Panc1 (cell line): ENCODE measurements around the gene CDK14. TPM values are rescaled to one million over a fixed set of nuclear protein-coding genes. Genes with fewer than 3 reads are reported as not detected.

ENCODE experiments used
- ATAC-seq: fragments of 200-7000 bp; cut with Tn5 transposase; 2 replicates; pipeline ENCODE4 v1.9.1; 2020; ENCODE audit warnings: mild to moderate bottlenecking, moderate library complexity
- BruUV-seq: library from RNA; stranded (reverse); fragments of 400-500 nt; replicated peaks from 2 replicates; lab custom pipeline; 2021; lab: Mats Ljungman, UMichigan
- CTCF ChIA-PET: fragments of 300-600 bp; sonication (Branson Sonifier 250); formaldehyde crosslinking; loops from one replicate; lab custom pipeline; 2022; ENCODE audit warnings: antibody characterized with exemption; lab: Charles Lee
- POLR2A ChIA-PET: fragments of 300-600 bp; sonication (Branson Sonifier 250); formaldehyde crosslinking; loops from one replicate; lab custom pipeline; 2022; ENCODE audit warnings: antibody characterized with exemption; lab: Charles Lee
- DNase-seq: peaks from one replicate; pipeline ENCODE4 v3.0.0-alpha.2; 2010; ENCODE audit warnings: low read depth, low spot score
- H3K27ac ChIP-seq: 2 replicates; pipeline ENCODE4 v1.5.1; 2011; ENCODE audit warnings: mild to moderate bottlenecking, low read length, inconsistent platforms
- H3K27me3 ChIP-seq: fragments of 200-500 bp; sonication (Bioruptor generic); 2 replicates; pipeline ENCODE4 v1.6.0; 2014; ENCODE audit warnings: low read length, inconsistent platforms; ENCODE audit not compliant: control insufficient read depth, insufficient read depth
- H3K36me3 ChIP-seq: fragments of 200-500 bp; sonication (Bioruptor generic); 2 replicates; pipeline ENCODE4 v1.5.1; 2014; ENCODE audit warnings: inconsistent platforms, mild to moderate bottlenecking, low read length, moderate library complexity; ENCODE audit not compliant: control insufficient read depth, insufficient read depth
- H3K4me1 ChIP-seq: 2 replicates; pipeline ENCODE4 v1.5.1; 2011; ENCODE audit warnings: inconsistent platforms, mild to moderate bottlenecking, low read length, moderate library complexity; ENCODE audit not compliant: control insufficient read depth, insufficient read depth
- H3K4me3 ChIP-seq, 2 experiments: 2 replicates each; pipeline ENCODE4 v1.5.1; 2011 to 2012; ENCODE audit warnings: low read depth in 2 of 2, low read length in 2 of 2, mild to moderate bottlenecking in 2 of 2, inconsistent platforms in 1 of 2, moderate library complexity in 1 of 2
- H3K9me3 ChIP-seq: fragments of 200-500 bp; sonication (Bioruptor generic); 2 replicates; pipeline ENCODE4 v1.5.1; 2014; ENCODE audit warnings: low read depth, mild to moderate bottlenecking, inconsistent platforms, low read length, moderate library complexity; ENCODE audit not compliant: control insufficient read depth, insufficient read depth
- POLR2AphosphoS5 ChIP-seq: IDR thresholded peaks from 2 replicates; pipeline ENCODE4 v1.6.1; 2012; ENCODE audit warnings: mild to moderate bottlenecking, low read depth, low read length, moderate library complexity
- SIN3A ChIP-seq: IDR thresholded peaks from 2 replicates; pipeline ENCODE4 v1.6.1; 2012; ENCODE audit warnings: low read depth, mild to moderate bottlenecking, low read length, moderate library complexity, borderline replicate concordance; ENCODE audit not compliant: insufficient read depth
- TCF7L2 ChIP-seq: IDR thresholded peaks from 2 replicates; pipeline ENCODE4 v1.6.1; 2011; ENCODE audit warnings: mild to moderate bottlenecking, low read depth, low read length, inconsistent platforms
- in situ Hi-C: cut with HindIII; loops from 2 replicates; pipeline ENCODE4 v1.10.0; 2016; ENCODE audit warnings: low sequenced_read_pairs, low pct_unique_long_range_greater_than_20kb
- intact Hi-C: fragments of 100-400 bp; cut with micrococcal nuclease; formaldehyde crosslinking; loops from one replicate; pipeline ENCODE4 v1.10.0; 2022; ENCODE audit not compliant: unreplicated experiment
- total RNA-seq: library from RNA; stranded (reverse); gene quantifications from one replicate; pipeline ENCODE4 v1.2.1, GENCODE V29; 2021; ENCODE audit not compliant: unreplicated experiment
- TF ChIP-seq, protein P1 (sequence below), 2 experiments: IDR thresholded peaks; 2 replicates each; pipeline ENCODE4 v1.6.1; 2011 to 2012; ENCODE audit warnings: low read depth in 2 of 2, control low read depth in 1 of 2, low read length in 1 of 2, mild to moderate bottlenecking in 1 of 2, moderate library complexity in 1 of 2; ENCODE audit not compliant: insufficient read depth in 1 of 2
- TF ChIP-seq, protein P2 (sequence below): fragments of 450-650 bp; IDR thresholded peaks from 2 replicates; pipeline ENCODE4 v1.5.1; 2017; ENCODE audit warnings: mild to moderate bottlenecking

Gene CDK14
- total RNA-seq, 1 experiment from 2014 or later: 3.0 TPM

DNA sequence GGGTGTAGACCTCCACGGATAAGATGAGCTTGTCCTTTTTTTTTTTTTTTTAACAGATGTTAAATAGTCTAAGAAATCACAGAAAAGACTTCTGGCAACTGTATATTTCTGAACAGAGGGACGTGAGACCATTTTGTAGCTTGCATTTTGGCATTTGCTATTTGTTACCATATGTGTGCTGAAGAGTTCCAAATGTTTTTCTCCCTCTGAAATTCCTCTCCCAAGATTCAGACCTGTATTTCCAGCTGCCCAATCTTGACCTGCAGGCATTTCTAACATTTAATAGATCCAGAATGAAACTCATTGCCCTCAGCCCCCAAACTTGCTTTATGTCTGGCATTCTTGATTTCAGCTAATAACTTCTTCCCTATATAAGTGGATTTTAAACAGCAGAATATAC lies 445.0 kb downstream of the CDK14 start:
- intact Hi-C loops (no loop called here), in situ Hi-C loops (no loop called here)
- Histone ChIP-seq H3K36me3 (no peaks in the 10 kb centered on the region), H3K4me1 (no peaks in the 10 kb centered on the region), H3K27me3 (peaks cover 2% of the 10 kb centered on the region; the same call in 1 of the 2 replicates), H3K4me3 (no peak overlapping the region), H3K27ac (no peak overlapping the region), H3K9me3 (no peaks in the 10 kb centered on the region)
- no TSS peak for BruUV-seq
- DNase-seq (no peak), ATAC-seq (no peak)
- POLR2A ChIA-PET: no interaction called here
- TF ChIP-seq POLR2AphosphoS5: no peak
- no peak for TF ChIP-seq TCF7L2
- TF ChIP-seq, protein P1, sequence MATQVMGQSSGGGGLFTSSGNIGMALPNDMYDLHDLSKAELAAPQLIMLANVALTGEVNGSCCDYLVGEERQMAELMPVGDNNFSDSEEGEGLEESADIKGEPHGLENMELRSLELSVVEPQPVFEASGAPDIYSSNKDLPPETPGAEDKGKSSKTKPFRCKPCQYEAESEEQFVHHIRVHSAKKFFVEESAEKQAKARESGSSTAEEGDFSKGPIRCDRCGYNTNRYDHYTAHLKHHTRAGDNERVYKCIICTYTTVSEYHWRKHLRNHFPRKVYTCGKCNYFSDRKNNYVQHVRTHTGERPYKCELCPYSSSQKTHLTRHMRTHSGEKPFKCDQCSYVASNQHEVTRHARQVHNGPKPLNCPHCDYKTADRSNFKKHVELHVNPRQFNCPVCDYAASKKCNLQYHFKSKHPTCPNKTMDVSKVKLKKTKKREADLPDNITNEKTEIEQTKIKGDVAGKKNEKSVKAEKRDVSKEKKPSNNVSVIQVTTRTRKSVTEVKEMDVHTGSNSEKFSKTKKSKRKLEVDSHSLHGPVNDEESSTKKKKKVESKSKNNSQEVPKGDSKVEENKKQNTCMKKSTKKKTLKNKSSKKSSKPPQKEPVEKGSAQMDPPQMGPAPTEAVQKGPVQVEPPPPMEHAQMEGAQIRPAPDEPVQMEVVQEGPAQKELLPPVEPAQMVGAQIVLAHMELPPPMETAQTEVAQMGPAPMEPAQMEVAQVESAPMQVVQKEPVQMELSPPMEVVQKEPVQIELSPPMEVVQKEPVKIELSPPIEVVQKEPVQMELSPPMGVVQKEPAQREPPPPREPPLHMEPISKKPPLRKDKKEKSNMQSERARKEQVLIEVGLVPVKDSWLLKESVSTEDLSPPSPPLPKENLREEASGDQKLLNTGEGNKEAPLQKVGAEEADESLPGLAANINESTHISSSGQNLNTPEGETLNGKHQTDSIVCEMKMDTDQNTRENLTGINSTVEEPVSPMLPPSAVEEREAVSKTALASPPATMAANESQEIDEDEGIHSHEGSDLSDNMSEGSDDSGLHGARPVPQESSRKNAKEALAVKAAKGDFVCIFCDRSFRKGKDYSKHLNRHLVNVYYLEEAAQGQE (IDR thresholded peaks at IDR 0.05; ENCODE audit: insufficient read depth in 1 of 2, low read depth in 2 of 2, low read length in 1 of 2): no peak
- TF ChIP-seq, protein P2, sequence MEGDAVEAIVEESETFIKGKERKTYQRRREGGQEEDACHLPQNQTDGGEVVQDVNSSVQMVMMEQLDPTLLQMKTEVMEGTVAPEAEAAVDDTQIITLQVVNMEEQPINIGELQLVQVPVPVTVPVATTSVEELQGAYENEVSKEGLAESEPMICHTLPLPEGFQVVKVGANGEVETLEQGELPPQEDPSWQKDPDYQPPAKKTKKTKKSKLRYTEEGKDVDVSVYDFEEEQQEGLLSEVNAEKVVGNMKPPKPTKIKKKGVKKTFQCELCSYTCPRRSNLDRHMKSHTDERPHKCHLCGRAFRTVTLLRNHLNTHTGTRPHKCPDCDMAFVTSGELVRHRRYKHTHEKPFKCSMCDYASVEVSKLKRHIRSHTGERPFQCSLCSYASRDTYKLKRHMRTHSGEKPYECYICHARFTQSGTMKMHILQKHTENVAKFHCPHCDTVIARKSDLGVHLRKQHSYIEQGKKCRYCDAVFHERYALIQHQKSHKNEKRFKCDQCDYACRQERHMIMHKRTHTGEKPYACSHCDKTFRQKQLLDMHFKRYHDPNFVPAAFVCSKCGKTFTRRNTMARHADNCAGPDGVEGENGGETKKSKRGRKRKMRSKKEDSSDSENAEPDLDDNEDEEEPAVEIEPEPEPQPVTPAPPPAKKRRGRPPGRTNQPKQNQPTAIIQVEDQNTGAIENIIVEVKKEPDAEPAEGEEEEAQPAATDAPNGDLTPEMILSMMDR: no peak
- TF ChIP-seq SIN3A: no peak
- CTCF ChIA-PET: no interaction called here

DNA sequence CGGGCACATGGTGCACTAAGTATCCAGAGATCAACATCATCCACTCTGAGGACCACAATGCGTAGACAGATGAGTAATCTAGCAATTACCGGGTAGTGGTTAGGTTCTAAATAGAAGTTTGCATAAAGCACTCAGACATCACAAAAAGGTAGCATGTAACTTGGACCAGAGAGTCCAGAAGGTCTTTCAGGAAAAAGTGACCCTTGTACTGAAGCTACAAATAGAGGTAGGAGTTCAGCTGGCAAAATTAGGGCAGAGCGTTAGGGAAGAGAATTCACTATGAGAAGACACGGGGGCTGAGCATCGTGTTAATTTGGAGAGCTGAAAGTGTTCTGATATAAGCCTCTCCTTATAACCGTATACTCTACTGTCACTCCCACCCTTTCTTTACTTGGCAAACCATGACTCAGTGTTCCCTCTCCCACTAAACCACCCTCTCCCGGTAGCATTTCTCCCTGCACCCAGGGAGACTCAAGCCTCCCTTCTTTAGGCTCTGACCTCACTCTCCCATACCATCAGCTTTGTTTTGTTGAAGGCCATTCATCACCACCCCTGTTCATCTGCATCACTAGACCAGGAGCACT lies 445.9 kb downstream of the CDK14 start:
- DNase-seq (no peak), ATAC-seq (no peak)
- peaks cover 2% of the 10 kb centered on the region; the same call in 1 of the 2 replicates for H3K27me3 ChIP-seq
- TF ChIP-seq, protein P2: no peak
- no peak for TF ChIP-seq TCF7L2
- no peak for TF ChIP-seq SIN3A
- TF ChIP-seq, protein P1 (IDR thresholded peaks at IDR 0.05; ENCODE audit: insufficient read depth in 1 of 2, low read depth in 2 of 2, low read length in 1 of 2): no peak
- POLR2A ChIA-PET: no interaction called here
- H3K4me3 ChIP-seq: no peak overlapping the region
- CTCF ChIA-PET: no interaction called here
- intact Hi-C loops: no loop called here
- no peak overlapping the region for H3K27ac ChIP-seq
- H3K36me3 ChIP-seq: no peaks in the 10 kb centered on the region
- no peaks in the 10 kb centered on the region for H3K9me3 ChIP-seq
- no TSS peak for BruUV-seq
- H3K4me1 ChIP-seq: no peaks in the 10 kb centered on the region
- in situ Hi-C loops: no loop called here
